ENCODE results near the gene BACH2.

- TF ChIP-seq CTCF (IDR thresholded peaks at IDR 0.05; ENCODE audit: insufficient read depth, low read length) (no peak), POLR2AphosphoS5 (IDR thresholded peaks at IDR 0.05; ENCODE audit: low read depth) (no peak), SPI1 (IDR thresholded peaks at IDR 0.05; ENCODE audit: borderline replicate concordance, low read depth) (no peak), REST (IDR thresholded peaks at IDR 0.05; ENCODE audit: insufficient replicate concordance, low read depth) (no peak)
These were observed 268.4 kb downstream of the BACH2 start for GRCh38 chr6:90028066-90028778.
